Measurements from ENCODE around the gene HIVEP3.

Gene HIVEP3

GRCh38 chr1:41660570-41661427, 257.9 kb downstream of the HIVEP3 start:
- DNase-seq, result no peak

GRCh38 chr1:41659903-41660302, 258.8 kb downstream of the HIVEP3 start:
- no peak for DNase-seq

- no peak for DNase-seq
Measured at GRCh38 chr1:41659159-41659495, 259.6 kb downstream of the HIVEP3 start.

- no peak for DNase-seq
Measured at GRCh38 chr1:41658431-41659158, 260.1 kb downstream of the HIVEP3 start.

GRCh38 chr1:41657679-41658295, 260.9 kb downstream of the HIVEP3 start:
- DNase-seq, result no peak

GRCh38 chr1:41656825-41657500, 261.8 kb downstream of the HIVEP3 start:
- no peak for DNase-seq

- DNase-seq, result no peak
Measured at GRCh38 chr1:41656068-41656467, 262.7 kb downstream of the HIVEP3 start.

- DNase-seq, result no peak
Measured at GRCh38 chr1:41655632-41656031, 263.1 kb downstream of the HIVEP3 start.

- no peak for DNase-seq
Measured at GRCh38 chr1:41653574-41653973, 265.1 kb downstream of the HIVEP3 start.

GRCh38 chr1:41652384-41653265, 266.1 kb downstream of the HIVEP3 start:
- DNase-seq, result no peak

- DNase-seq, result peak in 1 of 2 experiments; percentile 58
Measured at GRCh38 chr1:41650028-41650880, 268.5 kb downstream of the HIVEP3 start.

GRCh38 chr1:41649396-41650027, 269.2 kb downstream of the HIVEP3 start:
- no peak for DNase-seq

- DNase-seq, result peak in 1 of 2 experiments; percentile 1
Measured at GRCh38 chr1:41648844-41649243, 269.9 kb downstream of the HIVEP3 start.

GRCh38 chr1:41648230-41648629, 270.5 kb downstream of the HIVEP3 start:
- peak in 1 of 2 experiments; percentile 2 for DNase-seq

GRCh38 chr1:41647221-41648135, 271.2 kb downstream of the HIVEP3 start:
- DNase-seq, result peak in 1 of 2 experiments; percentile 1

GRCh38 chr1:41646186-41646585, 272.5 kb downstream of the HIVEP3 start:
- no peak for DNase-seq

GRCh38 chr1:41645062-41645461, 273.7 kb downstream of the HIVEP3 start:
- peak in 1 of 2 experiments; percentile 1 for DNase-seq

GRCh38 chr1:41642922-41643821, 275.6 kb downstream of the HIVEP3 start:
- peak in 1 of 2 experiments; percentile 4 for DNase-seq

Measured in activated CD4-positive, alpha-beta T cell treated with anti-CD3 and anti-CD28 coated beads, Interleukin-2, amount 50 U/mL, for 48 hours (primary cell).